Central memory CD8-positive, alpha-beta T cell (primary cell): ENCODE results near the gene SLC16A3.
"Not testable (repeated sequence)": the region's sequence is repeated elsewhere in the genome, so short reads cannot be mapped to it uniquely, and the experiment has no call there.

Experiments
- ATAC-seq: fragments of 150-1000 bp; cut with Tn5 transposase; replicated peaks from 2 replicates; pipeline ENCODE4 v1.10.0; 2022; ENCODE audit warnings: mild to moderate bottlenecking, moderate FRiP score, moderate number of reproducible peaks; ENCODE audit not compliant: poor library complexity, severe bottlenecking; ENCODE audit errors: extremely low read depth
- DNase-seq, 2 donors: peaks; one replicate each; pipeline ENCODE4 v3.0.0; 2021; ENCODE audit warnings: low spot score in 2 of 2
- H3K27ac Mint-ChIP-seq: one replicate; pipeline ENCODE4 v1.8.0; 2022; ENCODE audit warnings: low read depth, mild to moderate bottlenecking, moderate library complexity, mixed read lengths
- H3K27me3 Mint-ChIP-seq: one replicate; pipeline ENCODE4 v1.8.0; 2022; ENCODE audit warnings: mixed read lengths
- H3K36me3 Mint-ChIP-seq: one replicate; pipeline ENCODE4 v1.8.0; 2022; ENCODE audit warnings: mild to moderate bottlenecking, moderate library complexity, mixed read lengths; ENCODE audit not compliant: insufficient read depth
- H3K4me1 Mint-ChIP-seq: one replicate; pipeline ENCODE4 v1.8.0; 2022; ENCODE audit warnings: mixed read lengths
- H3K4me3 Mint-ChIP-seq: one replicate; pipeline ENCODE4 v1.8.0; 2022; ENCODE audit warnings: mild to moderate bottlenecking, moderate library complexity, mixed read lengths
- H3K9me3 Mint-ChIP-seq: one replicate; pipeline ENCODE4 v1.8.0; 2022; ENCODE audit warnings: mixed read lengths

The SLC16A3 gene

DNA sequence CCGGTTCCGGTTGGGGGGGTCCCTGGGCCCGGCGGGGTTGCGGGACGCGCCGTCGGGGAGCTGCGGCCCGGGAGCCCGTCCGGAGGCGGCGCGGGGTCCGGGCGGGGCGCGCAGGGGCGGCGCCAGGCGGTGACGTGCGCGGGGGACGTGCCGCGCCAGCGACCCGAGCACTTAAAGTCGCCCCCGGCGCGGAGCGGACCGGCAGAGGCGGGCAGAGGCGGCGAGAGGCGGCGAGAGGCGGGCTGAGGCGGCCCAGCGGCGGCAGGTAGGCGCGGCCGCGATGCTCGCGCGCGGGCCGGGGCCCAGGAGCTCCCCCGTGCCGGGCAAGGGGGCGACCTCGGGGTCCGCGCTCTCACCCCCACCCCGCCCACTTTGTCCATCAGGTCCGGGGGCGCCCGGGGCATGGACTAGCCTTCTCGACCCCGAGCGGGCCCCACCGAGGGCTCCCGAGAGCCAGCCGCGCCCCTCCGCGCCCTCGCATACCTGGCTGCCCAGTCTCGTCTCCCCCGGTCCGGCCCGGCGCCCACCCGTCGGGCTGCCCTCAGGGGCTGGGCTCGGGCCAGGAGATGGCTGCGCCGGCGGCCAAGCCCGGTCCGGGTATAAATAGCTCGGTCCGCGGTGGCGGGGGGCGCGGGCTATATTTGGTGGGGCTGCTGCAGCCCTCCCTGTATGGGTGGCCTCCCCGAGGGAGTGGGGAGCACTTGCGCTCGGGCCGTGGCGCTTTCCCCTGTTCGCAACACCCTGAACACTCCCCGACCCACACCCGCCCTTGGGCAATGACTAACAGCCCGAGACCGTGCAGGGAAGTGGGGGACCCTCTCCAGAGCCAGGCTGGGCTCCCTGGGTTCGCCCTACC, at the start of gene SLC16A3:
TSS of gene SLC16A3 (plus strand) at position 201 of the 856 bp plus-strand sequence. CDS start 6,967 bp downstream, outside the sequence.
- DNase-seq (no peak), ATAC-seq (peak; percentile 57)

GRCh38 chr17:82179412-82179811, 49.4 kb upstream of the SLC16A3 start:
- Mint-ChIP-seq H3K4me3 (no peak overlapping the region), H3K27me3 (no peaks in the 10 kb centered on the region), H3K27ac (peak overlapping the region; percentile 76), H3K36me3 (peaks cover 12% of the 10 kb centered on the region), H3K9me3 (no peaks in the 10 kb centered on the region), H3K4me1 (no peaks in the 10 kb centered on the region)
- DNase-seq (no peak), ATAC-seq (no peak)

More for the DNA sequence above, at the start of gene SLC16A3:
- Mint-ChIP-seq H3K9me3 (no peaks in the 10 kb centered on the region), H3K4me1 (peaks cover 10% of the 10 kb centered on the region), H3K27me3 (no peaks in the 10 kb centered on the region), H3K27ac (peak within 1 kb of the TSS; percentile 70), H3K4me3 (peak within 1 kb of the TSS; percentile 83), H3K36me3 (peaks cover 8% of the 10 kb centered on the region)

- ATAC-seq = no peak
- no peak overlapping the region for H3K27ac Mint-ChIP-seq
- H3K4me1 Mint-ChIP-seq = no peaks in the 10 kb centered on the region
- DNase-seq = no peak
- H3K36me3 Mint-ChIP-seq = peaks cover 15% of the 10 kb centered on the region
- no peak overlapping the region for H3K4me3 Mint-ChIP-seq
- no peaks in the 10 kb centered on the region for H3K9me3 Mint-ChIP-seq
- no peaks in the 10 kb centered on the region for H3K27me3 Mint-ChIP-seq
These were observed 48.8 kb upstream of the SLC16A3 start for GRCh38 chr17:82179946-82180475.

DNA sequence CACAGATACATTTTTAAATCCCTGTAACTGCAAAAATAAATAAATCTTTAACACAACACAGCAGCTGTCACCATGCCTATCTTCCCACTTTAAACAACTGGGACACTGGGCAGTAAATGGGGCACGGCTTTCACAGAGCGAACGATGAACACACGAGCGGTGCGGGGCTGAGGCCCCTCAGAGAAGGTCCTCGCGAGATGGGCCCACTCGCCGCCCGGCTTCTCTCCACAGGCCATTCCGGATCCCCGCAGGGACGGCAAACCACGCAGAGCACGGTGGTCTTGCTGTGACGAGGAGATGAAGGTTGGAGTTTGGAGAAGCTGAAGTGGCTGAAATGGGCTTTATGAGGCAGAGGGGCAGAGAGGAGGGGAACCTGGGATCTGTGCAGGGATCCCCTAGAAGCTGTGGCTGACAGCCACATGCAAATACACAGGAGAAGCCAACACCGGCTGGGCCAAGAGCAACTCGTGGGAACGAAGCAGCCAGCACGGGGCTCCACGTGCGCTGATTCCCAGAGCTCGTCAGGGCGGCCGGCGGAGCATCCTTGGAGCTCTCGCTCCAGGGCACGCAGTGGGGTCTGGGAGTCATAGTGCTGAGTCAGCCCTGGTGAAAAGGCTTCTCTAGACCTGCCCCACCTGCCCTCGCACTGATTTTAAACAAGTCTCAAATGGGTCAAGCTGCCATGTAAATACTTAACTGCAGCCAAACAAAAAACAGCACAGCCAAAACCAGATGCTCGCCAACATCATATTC, 47.9 kb upstream of the SLC16A3 start:
- H3K9me3 Mint-ChIP-seq = no peaks in the 10 kb centered on the region
- H3K36me3 Mint-ChIP-seq = peaks cover 18% of the 10 kb centered on the region
- H3K4me1 Mint-ChIP-seq = no peaks in the 10 kb centered on the region
- no peaks in the 10 kb centered on the region for H3K27me3 Mint-ChIP-seq
- no peak overlapping the region for H3K4me3 Mint-ChIP-seq
- H3K27ac Mint-ChIP-seq = peak overlapping the region; percentile 26
- DNase-seq (no peak), ATAC-seq (no peak)

GRCh38 chr17:82184761-82185160, 44.1 kb upstream of the SLC16A3 start:
- H3K27me3 Mint-ChIP-seq = no peaks in the 10 kb centered on the region
- H3K4me3 Mint-ChIP-seq = no peak overlapping the region
- no peak for ATAC-seq
- no peak for DNase-seq
- H3K4me1 Mint-ChIP-seq = no peaks in the 10 kb centered on the region
- H3K36me3 Mint-ChIP-seq = peaks cover 15% of the 10 kb centered on the region
- no peak overlapping the region for H3K27ac Mint-ChIP-seq
- H3K9me3 Mint-ChIP-seq = no peaks in the 10 kb centered on the region

GRCh38 chr17:82186221-82186620, 42.6 kb upstream of the SLC16A3 start:
- H3K36me3 Mint-ChIP-seq = peaks cover 15% of the 10 kb centered on the region
- no peak for DNase-seq
- H3K4me1 Mint-ChIP-seq = no peaks in the 10 kb centered on the region
- H3K27me3 Mint-ChIP-seq = no peaks in the 10 kb centered on the region
- no peak overlapping the region for H3K27ac Mint-ChIP-seq
- H3K9me3 Mint-ChIP-seq = no peaks in the 10 kb centered on the region
- no peak overlapping the region for H3K4me3 Mint-ChIP-seq
- no peak for ATAC-seq

DNA sequence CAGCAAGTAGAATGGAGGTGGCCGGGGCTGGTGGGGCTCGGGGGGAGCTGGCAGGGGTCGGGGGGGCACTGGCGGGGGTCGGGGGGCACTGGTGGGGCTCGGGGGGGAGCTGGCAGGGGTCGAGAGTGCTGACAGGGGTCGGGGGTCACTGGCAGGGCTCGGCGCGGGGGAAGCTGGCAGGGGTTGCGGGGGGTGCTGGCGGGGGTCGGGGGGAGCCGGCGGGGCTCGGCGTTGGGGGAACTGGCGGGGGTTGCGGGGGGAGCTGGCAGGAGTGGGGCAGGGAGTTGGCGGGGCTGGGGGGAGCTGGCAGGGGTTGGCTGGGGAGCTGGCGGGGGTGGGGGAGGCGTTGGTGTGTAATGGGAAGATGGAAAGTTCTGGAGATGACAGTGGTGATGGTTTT, 41.3 kb upstream of the SLC16A3 start:
- no peaks in the 10 kb centered on the region for H3K9me3 Mint-ChIP-seq
- H3K27me3 Mint-ChIP-seq = no peaks in the 10 kb centered on the region
- H3K4me1 Mint-ChIP-seq = no peaks in the 10 kb centered on the region
- DNase-seq (no peak), ATAC-seq (no peak)
- H3K36me3 Mint-ChIP-seq = peaks cover 18% of the 10 kb centered on the region
- H3K27ac Mint-ChIP-seq = no peak overlapping the region
- no peak overlapping the region for H3K4me3 Mint-ChIP-seq

- Mint-ChIP-seq H3K27ac (no peak overlapping the region), H3K27me3 (no peaks in the 10 kb centered on the region), H3K9me3 (no peaks in the 10 kb centered on the region), H3K4me1 (no peaks in the 10 kb centered on the region), H3K36me3 (peaks cover 14% of the 10 kb centered on the region), H3K4me3 (no peak overlapping the region)
- ATAC-seq = no peak
- DNase-seq = no peak
These were observed 40.6 kb upstream of the SLC16A3 start for GRCh38 chr17:82188001-82188961.

- H3K4me3 Mint-ChIP-seq, H3K9me3 Mint-ChIP-seq, DNase-seq, H3K27ac Mint-ChIP-seq, ATAC-seq, H3K27me3 Mint-ChIP-seq, H3K4me1 Mint-ChIP-seq: not testable (repeated sequence)
- peaks cover 12% of the 10 kb centered on the region for H3K36me3 Mint-ChIP-seq
These were observed 35.8 kb upstream of the SLC16A3 start for GRCh38 chr17:82193050-82193449.

GRCh38 chr17:82193520-82194220, 35.2 kb upstream of the SLC16A3 start:
- Mint-ChIP-seq H3K27ac (no peak overlapping the region), H3K9me3 (no peaks in the 10 kb centered on the region), H3K36me3 (peaks cover 13% of the 10 kb centered on the region), H3K4me1 (peaks cover 8% of the 10 kb centered on the region), H3K4me3 (no peak overlapping the region), H3K27me3 (no peaks in the 10 kb centered on the region)
- no peak for ATAC-seq
- no peak for DNase-seq

GRCh38 chr17:82194765-82195164, 34.1 kb upstream of the SLC16A3 start:
- no peaks in the 10 kb centered on the region for H3K27me3 Mint-ChIP-seq
- peaks cover 13% of the 10 kb centered on the region for H3K36me3 Mint-ChIP-seq
- H3K4me3 Mint-ChIP-seq = no peak overlapping the region
- H3K4me1 Mint-ChIP-seq = peaks cover 8% of the 10 kb centered on the region
- H3K9me3 Mint-ChIP-seq = no peaks in the 10 kb centered on the region
- ATAC-seq (no peak), DNase-seq (no peak)
- H3K27ac Mint-ChIP-seq = no peak overlapping the region
